IPS-NIHi11 (cell line): ENCODE results near the gene ANTXR1.
"Not testable (repeated sequence)": the region's sequence is repeated elsewhere in the genome, so short reads cannot be mapped to it uniquely, and the experiment has no call there.

Experiments
- DNase-seq: peaks from one replicate; pipeline ENCODE4 v3.0.0; 2012; ENCODE audit warnings: mixed read lengths, low spot score

The ANTXR1 gene

GRCh38 chr2:69165091-69165880 lies 152.3 kb downstream of the ANTXR1 start:
- no peak for DNase-seq

GRCh38 chr2:69166465-69166811 lies 153.5 kb downstream of the ANTXR1 start:
- DNase-seq, result no peak

GRCh38 chr2:69166812-69167468 lies 154.0 kb downstream of the ANTXR1 start:
- no peak for DNase-seq

- no peak for DNase-seq
These were observed 154.5 kb downstream of the ANTXR1 start for GRCh38 chr2:69167469-69167822.

GRCh38 chr2:69168144-69168813 lies 155.3 kb downstream of the ANTXR1 start:
- no peak for DNase-seq

GRCh38 chr2:69168950-69169654 lies 156.1 kb downstream of the ANTXR1 start:
- no peak for DNase-seq

GRCh38 chr2:69169655-69170389 lies 156.8 kb downstream of the ANTXR1 start:
- no peak for DNase-seq

GRCh38 chr2:69170661-69171060 lies 157.7 kb downstream of the ANTXR1 start:
- no peak for DNase-seq

- DNase-seq, result no peak
These were observed 158.3 kb downstream of the ANTXR1 start for GRCh38 chr2:69171116-69171896.

- no peak for DNase-seq
These were observed 159.0 kb downstream of the ANTXR1 start for GRCh38 chr2:69171897-69172525.

- no peak for DNase-seq
These were observed 160.7 kb downstream of the ANTXR1 start for GRCh38 chr2:69173706-69174105.

GRCh38 chr2:69174211-69174610 lies 161.2 kb downstream of the ANTXR1 start:
- not testable (repeated sequence) for DNase-seq

GRCh38 chr2:69175790-69176715 lies 163.1 kb downstream of the ANTXR1 start:
- no peak for DNase-seq

- peak; percentile 30 for DNase-seq
These were observed 164.2 kb downstream of the ANTXR1 start for GRCh38 chr2:69177063-69177771.

GRCh38 chr2:69177785-69178636 lies 165.0 kb downstream of the ANTXR1 start:
- DNase-seq, result peak; percentile 95

GRCh38 chr2:69178756-69179155 lies 165.8 kb downstream of the ANTXR1 start:
- DNase-seq, result no peak

GRCh38 chr2:69180227-69180626 lies 167.2 kb downstream of the ANTXR1 start:
- no peak for DNase-seq

GRCh38 chr2:69180974-69181373 lies 168.0 kb downstream of the ANTXR1 start:
- no peak for DNase-seq
